GM23338 (cell line): Measurements from ENCODE around the gene ABCA7. TPM values are rescaled to one million over a fixed set of nuclear protein-coding genes. Genes with fewer than 3 reads are reported as not detected.

Experiments used
- ATAC-seq: fragments of 200-7000 bp; cut with Tn5 transposase; 3 replicates; pipeline ENCODE4 v1.9.1; 2020
- DNase-seq: peaks from one replicate; pipeline ENCODE4 v3.0.0-alpha.2; 2015; ENCODE audit warnings: low spot score
- H2AFZ ChIP-seq: fragments of 200-600 bp; sonication (generic); 2 replicates; pipeline ENCODE4 v1.8.0; 2016; ENCODE audit warnings: antibody characterized with exemption, mild to moderate bottlenecking, moderate library complexity
- H3F3A ChIP-seq: fragments of 200-600 bp; sonication (generic); replicated peaks from 2 replicates; pipeline ENCODE4 v1.8.0; 2017; ENCODE audit warnings: antibody characterized with exemption, mixed run types, low read depth
- H3K27ac ChIP-seq: fragments of 200-600 bp; sonication (generic); 2 replicates; pipeline ENCODE4 v1.6.1; 2016; ENCODE audit warnings: low read depth
- H3K27me3 ChIP-seq: fragments of 200-600 bp; sonication (generic); 2 replicates; pipeline ENCODE4 v1.8.0; 2016; ENCODE audit warnings: mild to moderate bottlenecking, mixed run types, moderate library complexity; ENCODE audit not compliant: insufficient read depth
- H3K36me3 ChIP-seq: fragments of 200-600 bp; sonication (generic); 2 replicates; pipeline ENCODE4 v1.8.0; 2016; ENCODE audit warnings: mild to moderate bottlenecking; ENCODE audit not compliant: insufficient read depth
- H3K4me1 ChIP-seq: fragments of 200-600 bp; sonication (generic); 2 replicates; pipeline ENCODE4 v1.8.0; 2016; ENCODE audit warnings: mild to moderate bottlenecking, moderate library complexity; ENCODE audit not compliant: insufficient read depth
- H3K4me2 ChIP-seq: fragments of 200-600 bp; sonication (generic); 2 replicates; pipeline ENCODE4 v1.7.1; 2017; ENCODE audit warnings: mixed run types
- H3K4me3 ChIP-seq: fragments of 200-600 bp; sonication (generic); 2 replicates; pipeline ENCODE4 v1.6.1; 2016; ENCODE audit warnings: mixed run types
- H3K79me2 ChIP-seq: fragments of 200-600 bp; sonication (generic); replicated peaks from 2 replicates; pipeline ENCODE4 v1.8.0; 2017; ENCODE audit warnings: mild to moderate bottlenecking; ENCODE audit not compliant: insufficient read depth
- H3K9me2 ChIP-seq: fragments of 200-600 bp; sonication (generic); 2 replicates; pipeline ENCODE4 v1.8.0; 2017; ENCODE audit not compliant: insufficient read depth
- H4K20me1 ChIP-seq: fragments of 200-600 bp; sonication (generic); replicated peaks from 2 replicates; pipeline ENCODE4 v1.8.0; 2017; ENCODE audit warnings: mild to moderate bottlenecking; ENCODE audit not compliant: insufficient read depth
- H3K27ac Mint-ChIP-seq: 2 replicates; pipeline ENCODE4 v1.8.0; 2020; ENCODE audit warnings: inconsistent platforms, mild to moderate bottlenecking, moderate library complexity, mixed read lengths
- H3K27me3 Mint-ChIP-seq: 3 replicates; pipeline ENCODE4 v1.8.0; 2022; ENCODE audit warnings: low read depth, mild to moderate bottlenecking, moderate library complexity, mixed read lengths, inconsistent platforms; ENCODE audit not compliant: insufficient read depth, poor library complexity
- H3K36me3 Mint-ChIP-seq: 3 replicates; pipeline ENCODE4 v1.8.0; 2021; ENCODE audit warnings: low read depth, mild to moderate bottlenecking, inconsistent platforms, moderate library complexity, mixed read lengths
- H3K4me1 Mint-ChIP-seq: 3 replicates; pipeline ENCODE4 v1.8.0; 2020; ENCODE audit warnings: mild to moderate bottlenecking, inconsistent platforms, mixed read lengths
- H3K4me3 Mint-ChIP-seq: 3 replicates; pipeline ENCODE4 v1.8.0; 2021; ENCODE audit warnings: moderate library complexity, mild to moderate bottlenecking, inconsistent platforms, mixed read lengths
- H3K9me3 Mint-ChIP-seq: 3 replicates; pipeline ENCODE4 v1.8.0; 2020; ENCODE audit warnings: moderate library complexity, mild to moderate bottlenecking, inconsistent platforms, mixed read lengths
- CREB1 ChIP-seq: fragments of 250-450 bp; sonication (Bioruptor Pico); IDR thresholded peaks from 2 replicates; pipeline ENCODE4 v1.5.0; 2020; ENCODE audit warnings: low read depth, mild to moderate bottlenecking, moderate library complexity
- CTCF ChIP-seq, 2 experiments: fragments of 200-600 bp in 1 of 2; sonication (generic) in 1 of 2; conservative IDR thresholded peaks; 2 replicates each; pipeline versions ENCODE4 v1.5.1 to v1.6.1; 2016 to 2017; ENCODE audit warnings: antibody characterized with exemption in 2 of 2, low read depth in 2 of 2, mild to moderate bottlenecking in 2 of 2, moderate library complexity in 1 of 2
- ETS1 ChIP-seq: IDR thresholded peaks from 2 replicates; pipeline ENCODE4 v1.6.1; 2016; ENCODE audit warnings: antibody characterized with exemption
- EZH2 ChIP-seq: fragments of 200-600 bp; sonication (generic); IDR thresholded peaks from one replicate; pipeline ENCODE4 v1.8.0; 2017; ENCODE audit warnings: antibody characterized with exemption, mild to moderate bottlenecking, low read depth; ENCODE audit not compliant: unreplicated experiment
- EZH2phosphoT487 ChIP-seq: fragments of 200-600 bp; sonication (generic); IDR thresholded peaks from one replicate; pipeline ENCODE4 v1.8.1; 2018; ENCODE audit warnings: antibody characterized with exemption; ENCODE audit not compliant: unreplicated experiment
- JUNB ChIP-seq: IDR thresholded peaks from one replicate; pipeline ENCODE4 v1.6.1; 2016; ENCODE audit warnings: antibody characterized with exemption; ENCODE audit not compliant: unreplicated experiment
- NANOG ChIP-seq: IDR thresholded peaks from 2 replicates; pipeline ENCODE4 v1.6.1; 2016; ENCODE audit warnings: antibody characterized with exemption, borderline replicate concordance
- POLR2AphosphoS5 ChIP-seq: IDR thresholded peaks from 2 replicates; pipeline ENCODE4 v1.6.1; 2016; ENCODE audit warnings: antibody characterized with exemption, low read depth
- REST ChIP-seq: IDR thresholded peaks from one replicate; pipeline ENCODE4 v1.6.1; 2018; ENCODE audit warnings: antibody characterized with exemption; ENCODE audit not compliant: unreplicated experiment
- STAT1 ChIP-seq: IDR thresholded peaks from one replicate; pipeline ENCODE4 v1.6.1; 2016; ENCODE audit warnings: antibody characterized with exemption; ENCODE audit not compliant: unreplicated experiment
- ZNF114 ChIP-seq: fragments of 250-450 bp; sonication (Bioruptor Pico); IDR thresholded peaks from 2 replicates; pipeline ENCODE4 v1.5.0; 2020; ENCODE audit warnings: mild to moderate bottlenecking, moderate library complexity
- ZNF331 ChIP-seq: fragments of 250-450 bp; sonication (Bioruptor Pico); IDR thresholded peaks from 2 replicates; pipeline ENCODE4 v1.5.0; 2020; ENCODE audit warnings: low read depth, mild to moderate bottlenecking, moderate library complexity
- ZNF462 ChIP-seq: fragments of 250-450 bp; sonication (Bioruptor Pico); IDR thresholded peaks from 2 replicates; pipeline ENCODE4 v1.5.0; 2020; ENCODE audit warnings: mild to moderate bottlenecking, moderate library complexity
- polyA plus RNA-seq: library from polyadenylated mRNA; unstranded; fragments of >200 nt; fragmentation: Nextera tagmentation; extraction: Ambion mirVana; gene quantifications from 2 replicates; pipeline ENCODE4 v1.2.1, GENCODE V29; 2016
- total RNA-seq: library from RNA; depleted of rRNA; stranded (reverse); fragments of >200 nt; shearing (Covaris generic); gene quantifications from 2 replicates; pipeline ENCODE4 v1.2.3, GENCODE V29; 2014

Gene ABCA7
- total and polyA plus RNA-seq, 2 experiments from 2014 or later: 22.2 to 27.4 TPM

DNA sequence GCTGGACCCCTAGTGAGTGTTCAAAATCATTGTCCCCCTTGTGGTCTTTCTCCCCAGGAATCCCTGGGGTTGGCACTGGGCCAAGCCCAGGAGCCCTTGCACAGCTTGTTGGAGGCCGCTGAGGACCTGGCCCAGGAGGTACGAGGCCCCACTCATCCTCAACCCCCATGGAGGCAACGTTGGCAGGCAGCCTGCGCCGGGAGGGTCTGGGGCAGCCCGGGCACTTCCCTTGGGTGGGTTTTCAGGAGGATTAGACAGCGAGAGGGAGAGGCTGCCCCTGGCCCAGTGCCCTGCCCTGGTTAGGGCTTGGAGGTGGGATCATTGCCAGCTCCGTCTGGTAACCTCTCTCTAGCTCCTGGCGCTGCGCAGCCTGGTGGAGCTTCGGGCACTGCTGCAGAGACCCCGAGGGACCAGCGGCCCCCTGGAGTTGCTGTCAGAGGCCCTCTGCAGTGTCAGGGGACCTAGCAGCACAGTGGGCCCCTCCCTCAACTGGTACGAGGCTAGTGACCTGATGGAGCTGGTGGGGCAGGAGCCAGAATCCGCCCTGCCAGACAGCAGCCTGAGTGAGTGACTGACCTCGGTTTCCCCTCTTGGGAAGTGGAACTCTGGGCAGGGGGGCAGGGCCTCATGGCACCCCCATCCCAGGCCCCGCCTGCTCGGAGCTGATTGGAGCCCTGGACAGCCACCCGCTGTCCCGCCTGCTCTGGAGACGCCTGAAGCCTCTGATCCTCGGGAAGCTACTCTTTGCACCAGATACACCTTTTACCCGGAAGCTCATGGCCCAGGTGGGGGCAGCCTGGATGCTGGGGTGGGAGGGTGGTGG lies 3.0 kb downstream of the ABCA7 start:
- Histone ChIP-seq H3K36me3 (0 out of 2 replicates have a peak, but pooled peaks cover 2% of the 10 kb centered on the region), H4K20me1 (no peaks in the 10 kb centered on the region), H3K4me3 (no peak overlapping the region), H3K79me2 (no peaks in the 10 kb centered on the region), H3K27ac (no peak overlapping the region), H3K4me2 (no peak overlapping the region), H3K27me3 (no peaks in the 10 kb centered on the region), H3K9me2 (no peaks in the 10 kb centered on the region), H2AFZ (no peak overlapping the region), H3F3A (peaks cover 26% of the 10 kb centered on the region), H3K4me1 (peaks cover 10% of the 10 kb centered on the region)
- no peak for TF ChIP-seq REST
- TF ChIP-seq ZNF114 (CRISPR knock-in tag): no peak
- TF ChIP-seq EZH2phosphoT487: no peak
- no peak for TF ChIP-seq STAT1
- no peak for TF ChIP-seq ZNF462 (CRISPR knock-in tag)
- TF ChIP-seq ETS1: no peak
- TF ChIP-seq ZNF331: no peak
- no peak for TF ChIP-seq CREB1
- no peak for TF ChIP-seq NANOG
- no peak for TF ChIP-seq EZH2
- no peak for TF ChIP-seq JUNB
- TF ChIP-seq POLR2AphosphoS5: no peak
- no peak for TF ChIP-seq CTCF (conservative IDR thresholded peaks at IDR 0.05; ENCODE audit: low read depth in 2 of 2)
- Mint-ChIP-seq H3K4me1 (peaks cover 13% of the 10 kb centered on the region), H3K9me3 (peaks cover 2% of the 10 kb centered on the region; the same call in 1 of the 3 replicates), H3K36me3 (peaks cover 22% of the 10 kb centered on the region), H3K27ac (no peak overlapping the region), H3K27me3 (peaks cover 35% of the 10 kb centered on the region), H3K4me3 (no peak overlapping the region)
- DNase-seq (no peak), ATAC-seq (no peak)
